ENCODE data around the gene TTL. TPM values are rescaled to one million over a fixed set of nuclear protein-coding genes. Genes with fewer than 3 reads are reported as not detected.

TTL gene
- total RNA-seq, 1 experiment from 2014 or later, result 58.9 TPM

DNA sequence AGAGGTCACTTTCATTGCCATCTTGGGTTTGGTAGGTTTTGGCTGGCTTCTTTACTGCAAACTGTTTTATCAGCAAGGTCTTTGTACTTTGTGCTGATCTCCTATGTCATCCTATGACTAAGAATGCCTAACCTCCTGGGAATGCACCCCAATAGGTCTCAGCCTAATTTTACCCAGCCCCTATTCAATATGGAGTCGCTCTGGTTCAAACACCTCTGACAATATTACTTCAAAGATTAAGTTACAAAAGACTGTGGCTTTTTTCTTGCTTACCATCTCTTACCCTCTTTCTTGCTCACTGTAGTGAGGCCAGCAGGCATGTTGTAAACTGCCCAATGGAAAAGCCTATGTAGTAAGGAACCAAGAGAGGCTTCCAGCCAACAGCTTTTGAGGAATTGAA, 30.6 kb upstream of the TTL start:
- Histone ChIP-seq H2BK15ac (ENCODE audit: low read depth, low read length) (no peak overlapping the region), H3K79me2 (ENCODE audit: insufficient read depth, low read length) (no peaks in the 10 kb centered on the region), H3K23me2 (ENCODE audit: insufficient read length, low read depth, low read length, poor library complexity, severe bottlenecking) (no peaks in the 10 kb centered on the region), H3K4me2 (ENCODE audit: insufficient read depth, insufficient read length, low read length) (no peak overlapping the region), H3K9ac (ENCODE audit: extremely low read depth, insufficient read length, low read length) (no peak overlapping the region), H3K14ac (ENCODE audit: insufficient read depth, low read length) (no peak overlapping the region), H2BK20ac (ENCODE audit: low read depth, low read length, poor library complexity, severe bottlenecking) (no peak overlapping the region), H2BK12ac (ENCODE audit: insufficient read length, low read depth, low read length) (no peak overlapping the region), H3T11ph (ENCODE audit: low read length) (no peak overlapping the region), H3K79me1 (ENCODE audit: insufficient read depth, low read depth, low read length, poor library complexity, severe bottlenecking) (no peaks in the 10 kb centered on the region), H3K27me3 (ENCODE audit: insufficient read depth, low read length) (no peaks in the 10 kb centered on the region), H2AFZ (ENCODE audit: low read length) (no peak overlapping the region), H2AK5ac (ENCODE audit: insufficient read length, low read length) (no peak overlapping the region), H2BK5ac (ENCODE audit: insufficient read length, low read length) (no peak overlapping the region), H3K4me1 (ENCODE audit: insufficient read depth, low read length) (no peaks in the 10 kb centered on the region), H4K20me1 (ENCODE audit: control insufficient read depth, insufficient read depth, insufficient read length) (no peaks in the 10 kb centered on the region), H4K91ac (ENCODE audit: insufficient read length, low read depth, low read length) (no peak overlapping the region), H3K23ac (ENCODE audit: insufficient read length, low read depth, low read length) (no peak overlapping the region), H4K5ac (ENCODE audit: insufficient read length, low read depth, low read length) (no peak overlapping the region), H3K18ac (ENCODE audit: insufficient read length, low read depth, low read length) (no peak overlapping the region), H2BK120ac (ENCODE audit: low read depth, low read length, poor library complexity, severe bottlenecking) (no peak overlapping the region), H4K8ac (replicated peaks; ENCODE audit: insufficient read length, low read depth, low read length) (no peak overlapping the region), H3K56ac (ENCODE audit: insufficient read length, low read depth, low read length) (no peak overlapping the region), H3K9me3 (ENCODE audit: control insufficient read depth, low read depth, low read length) (no peaks in the 10 kb centered on the region), H3K4ac (ENCODE audit: low read depth, low read length) (no peak overlapping the region), H3K27ac (ENCODE audit: insufficient read length, low read depth, low read length) (no peak overlapping the region)
- Mint-ChIP-seq H3K4me3 (no peak overlapping the region), H3K27ac (no peak overlapping the region), H3K27me3 (ENCODE audit: low read depth) (no peaks in the 10 kb centered on the region; the same call in 1 of the 2 replicates), H3K36me3 (ENCODE audit: insufficient read depth in 1 of 3, low read depth in 3 of 3) (no peaks in the 10 kb centered on the region), H3K4me1 (no peaks in the 10 kb centered on the region), H3K9me3 (no peaks in the 10 kb centered on the region; a peak in 1 of 5 replicates)
- TF ChIP-seq, protein P1, sequence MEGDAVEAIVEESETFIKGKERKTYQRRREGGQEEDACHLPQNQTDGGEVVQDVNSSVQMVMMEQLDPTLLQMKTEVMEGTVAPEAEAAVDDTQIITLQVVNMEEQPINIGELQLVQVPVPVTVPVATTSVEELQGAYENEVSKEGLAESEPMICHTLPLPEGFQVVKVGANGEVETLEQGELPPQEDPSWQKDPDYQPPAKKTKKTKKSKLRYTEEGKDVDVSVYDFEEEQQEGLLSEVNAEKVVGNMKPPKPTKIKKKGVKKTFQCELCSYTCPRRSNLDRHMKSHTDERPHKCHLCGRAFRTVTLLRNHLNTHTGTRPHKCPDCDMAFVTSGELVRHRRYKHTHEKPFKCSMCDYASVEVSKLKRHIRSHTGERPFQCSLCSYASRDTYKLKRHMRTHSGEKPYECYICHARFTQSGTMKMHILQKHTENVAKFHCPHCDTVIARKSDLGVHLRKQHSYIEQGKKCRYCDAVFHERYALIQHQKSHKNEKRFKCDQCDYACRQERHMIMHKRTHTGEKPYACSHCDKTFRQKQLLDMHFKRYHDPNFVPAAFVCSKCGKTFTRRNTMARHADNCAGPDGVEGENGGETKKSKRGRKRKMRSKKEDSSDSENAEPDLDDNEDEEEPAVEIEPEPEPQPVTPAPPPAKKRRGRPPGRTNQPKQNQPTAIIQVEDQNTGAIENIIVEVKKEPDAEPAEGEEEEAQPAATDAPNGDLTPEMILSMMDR (conservative IDR thresholded peaks at IDR 0.05), result no peak
- DNase-seq, result no peak
- no CpG with 5 or more reads among the region's 1 CpG for WGBS (ENCODE audit: extremely low coverage, insufficient read length, low lambda C conversion rate)

Measured in H9 (cell line).